Pancreas (tissue), 10 donors: ENCODE measurements around the gene PLEKHG4. TPM values are rescaled to one million over a fixed set of nuclear protein-coding genes. Genes with fewer than 3 reads are reported as not detected.

ENCODE experiments used
- ATAC-seq, 4 donors: fragments of 200-7000 bp; cut with Tn5 transposase; one replicate each; pipeline versions ENCODE4 v1.8.0 to v1.9.1; 2020; ENCODE audit warnings: mild to moderate bottlenecking in 4 of 4, moderate library complexity in 4 of 4
- DNase-seq, 6 donors: peaks; one replicate each; pipeline ENCODE4 v3.0.0-alpha.2; 2020
- FAIRE-seq: peaks from 2 replicates; lab custom pipeline; 2012; peaks lifted over from hg19 to GRCh38; lab: Jason Lieb, UNC
- H3K27ac ChIP-seq, 4 donors: fragments of 200-600 bp; sonication (generic); 1 replicate in 3 of 4; 2 replicates in 1 of 4; pipeline versions ENCODE4 v1.5.0 to v1.8.0; 2020
- H3K27me3 ChIP-seq, 4 donors: fragments of 200-600 bp; one replicate each; pipeline ENCODE4 v1.8.0; 2021
- H3K36me3 ChIP-seq, 3 donors: fragments of 200-600 bp; sonication (generic) in 1 of 3; one replicate each; pipeline versions ENCODE4 v1.5.0 to v1.8.0; 2020 to 2021
- H3K4me1 ChIP-seq, 3 donors: fragments of 200-600 bp; one replicate each; pipeline ENCODE4 v1.8.0; 2021
- H3K4me3 ChIP-seq, 4 donors: fragments of 200-600 bp; sonication (generic) in 2 of 4; one replicate each; pipeline versions ENCODE4 v1.5.0 to v1.8.0; 2020 to 2021
- H3K9me3 ChIP-seq, 4 donors: fragments of 200-600 bp; one replicate each; pipeline ENCODE4 v1.8.0; 2021
- WGBS, 2 donors: extraction: QIAGEN DNeasy Blood & Tissue Kit; methylation state at CpG; one replicate each; pipeline ENCODE4 v1.1.7; 2013; 5-methylcytosine and 5-hydroxymethylcytosine counted together
- intact Hi-C, 3 donors: fragments of 100-400 bp; cut with DNase I; formaldehyde crosslinking; loops; one replicate each; pipeline versions ENCODE4 v1.11.1 to v1.14.2; 2022
- polyA plus RNA-seq, 2 donors: library from polyadenylated mRNA; stranded (reverse); fragments of 200-250 nt; gene quantifications; one replicate each; pipeline ENCODE4 v1.2.3, GENCODE V29; 2013
- total RNA-seq, 6 donors: library from RNA; stranded (reverse); fragmentation: NEBNext Ultra II Directional in 4 of 6; extraction: Animal tissue kit (Norgen Biotek cat#: 25700) in 4 of 6; gene quantifications; one replicate each; pipeline versions ENCODE4 v1.2.1 to v1.2.4, GENCODE V29; 2021 to 2023
- TF ChIP-seq, protein P1 (sequence below), 4 donors: fragments of 200-600 bp; sonication (generic) in 3 of 4; IDR thresholded peaks; one replicate each; pipeline versions ENCODE4 v1.5.0 to v1.8.0; 2021; ENCODE audit warnings: antibody characterized with exemption in 4 of 4
- donor health status: healthy with polysubstance abuse.
- donor health status: DM: no; HTN: no; CAD: no; lungs with moderate emphysema.
- donor health status: DM: no; HTN: no; CAD: no.
- donor health status: control.
- donor health status: control.
- donor health status: Bipolar disorder and iron deficiency.
- donor health status: DM: yes; HTN: yes; CAD: no.
- donor health status: DM: no; HTN: no; CAD: no.
- donor health status: DM: no; HTN: no; CAD: no.
- donor health status: DM: yes; HTN: yes; CAD: no.

The PLEKHG4 gene
- total and polyA plus RNA-seq, 8 donors: 3.5 to 28.5 (median 6.2) TPM

DNA sequence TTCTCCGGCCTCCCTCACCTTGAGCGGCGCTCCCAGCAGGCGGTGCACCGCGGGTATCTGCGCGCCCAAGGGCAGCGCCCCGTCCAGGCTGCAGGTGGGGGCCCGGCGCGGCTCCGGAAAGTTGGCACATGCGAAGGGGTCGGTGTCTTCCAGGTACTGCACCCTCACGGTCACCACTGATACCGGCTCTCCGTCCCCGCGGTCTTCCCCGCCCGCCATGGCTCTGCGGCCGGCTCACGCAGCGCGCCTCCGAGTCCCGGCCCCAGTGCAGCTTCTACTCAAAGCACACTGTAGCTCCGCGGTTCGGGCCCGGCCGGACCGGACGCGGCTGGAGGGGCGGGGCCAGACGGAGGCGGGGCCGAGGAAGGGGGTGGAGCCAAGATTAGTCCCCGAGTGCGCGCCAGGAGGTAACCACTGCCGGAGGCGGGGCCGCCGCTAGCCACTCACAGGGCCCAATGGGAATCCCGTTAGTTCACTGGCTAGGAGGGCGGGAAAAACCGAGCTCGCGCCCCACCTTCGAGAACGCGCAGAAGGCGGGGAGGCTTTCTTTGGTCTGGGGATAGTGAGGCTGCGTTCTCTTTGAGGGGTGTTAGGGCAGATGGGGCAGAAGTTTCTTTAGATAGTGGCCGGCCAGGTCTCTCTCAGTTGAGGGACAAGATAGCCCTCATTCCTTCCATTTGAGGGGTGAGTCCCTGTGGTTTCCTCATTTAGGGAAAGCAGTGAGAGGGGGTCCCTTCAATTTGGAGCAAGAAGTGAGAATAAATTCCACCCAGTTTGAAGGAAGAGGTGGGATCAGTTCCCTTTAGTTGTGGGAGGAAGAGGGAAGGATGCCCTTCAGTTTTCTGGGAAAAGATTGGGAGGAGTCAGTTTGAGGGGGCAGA, 31.9 kb upstream of the PLEKHG4 start, which contains the start of gene FHOD1:
FHOD1 (minus strand) TSS at position 290 of the 881 bp plus-strand sequence; CDS start at position 219, 71 bp downstream.
- intact Hi-C loops: no loop called here
- TF ChIP-seq, protein P1, sequence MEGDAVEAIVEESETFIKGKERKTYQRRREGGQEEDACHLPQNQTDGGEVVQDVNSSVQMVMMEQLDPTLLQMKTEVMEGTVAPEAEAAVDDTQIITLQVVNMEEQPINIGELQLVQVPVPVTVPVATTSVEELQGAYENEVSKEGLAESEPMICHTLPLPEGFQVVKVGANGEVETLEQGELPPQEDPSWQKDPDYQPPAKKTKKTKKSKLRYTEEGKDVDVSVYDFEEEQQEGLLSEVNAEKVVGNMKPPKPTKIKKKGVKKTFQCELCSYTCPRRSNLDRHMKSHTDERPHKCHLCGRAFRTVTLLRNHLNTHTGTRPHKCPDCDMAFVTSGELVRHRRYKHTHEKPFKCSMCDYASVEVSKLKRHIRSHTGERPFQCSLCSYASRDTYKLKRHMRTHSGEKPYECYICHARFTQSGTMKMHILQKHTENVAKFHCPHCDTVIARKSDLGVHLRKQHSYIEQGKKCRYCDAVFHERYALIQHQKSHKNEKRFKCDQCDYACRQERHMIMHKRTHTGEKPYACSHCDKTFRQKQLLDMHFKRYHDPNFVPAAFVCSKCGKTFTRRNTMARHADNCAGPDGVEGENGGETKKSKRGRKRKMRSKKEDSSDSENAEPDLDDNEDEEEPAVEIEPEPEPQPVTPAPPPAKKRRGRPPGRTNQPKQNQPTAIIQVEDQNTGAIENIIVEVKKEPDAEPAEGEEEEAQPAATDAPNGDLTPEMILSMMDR (IDR thresholded peaks at IDR 0.05): no peak
- peak within 1 kb of the TSS; percentile 47 to 97 (median 69) for H3K4me3 ChIP-seq
- FAIRE-seq (peak; percentile 23), DNase-seq (peak; percentile 96 to 99 (median 98)), ATAC-seq (peak; percentile 83 to 91 (median 86))
- peaks cover 0 to 18% (median 8%) of the 10 kb centered on the region in 3 donors for H3K4me1 ChIP-seq
- 0% methylated on average over 56 to 60 of the region's 60 CpGs for WGBS, 2 donors
- H3K27ac ChIP-seq: peak within 1 kb of the TSS; percentile 82 to 90 (median 86)
- no peaks in the 10 kb centered on the region for H3K9me3 ChIP-seq
- no peaks in the 10 kb centered on the region for H3K27me3 ChIP-seq
- H3K36me3 ChIP-seq: no peaks in the 10 kb centered on the region

- TF ChIP-seq, protein P1 (IDR thresholded peaks at IDR 0.05): no peak
- H3K9me3 ChIP-seq: no peaks in the 10 kb centered on the region
- H3K36me3 ChIP-seq: no peaks in the 10 kb centered on the region
- peaks cover 0 to 18% (median 8%) of the 10 kb centered on the region in 3 donors for H3K4me1 ChIP-seq
- WGBS, 2 donors: 4 to 10% methylated on average over 7 of the region's 7 CpGs
- ATAC-seq: no peak
- H3K4me3 ChIP-seq: peak overlapping the region in 2 of 4 donors; percentile 37 to 97
- H3K27me3 ChIP-seq: no peaks in the 10 kb centered on the region
- intact Hi-C loops: no loop called here
- H3K27ac ChIP-seq: no peak overlapping the region
- FAIRE-seq: no peak
- peak in 1 of 6 donors; percentile 15 for DNase-seq
These were observed 31.3 kb upstream of the PLEKHG4 start for GRCh38 chr16:67248073-67248400.

DNA sequence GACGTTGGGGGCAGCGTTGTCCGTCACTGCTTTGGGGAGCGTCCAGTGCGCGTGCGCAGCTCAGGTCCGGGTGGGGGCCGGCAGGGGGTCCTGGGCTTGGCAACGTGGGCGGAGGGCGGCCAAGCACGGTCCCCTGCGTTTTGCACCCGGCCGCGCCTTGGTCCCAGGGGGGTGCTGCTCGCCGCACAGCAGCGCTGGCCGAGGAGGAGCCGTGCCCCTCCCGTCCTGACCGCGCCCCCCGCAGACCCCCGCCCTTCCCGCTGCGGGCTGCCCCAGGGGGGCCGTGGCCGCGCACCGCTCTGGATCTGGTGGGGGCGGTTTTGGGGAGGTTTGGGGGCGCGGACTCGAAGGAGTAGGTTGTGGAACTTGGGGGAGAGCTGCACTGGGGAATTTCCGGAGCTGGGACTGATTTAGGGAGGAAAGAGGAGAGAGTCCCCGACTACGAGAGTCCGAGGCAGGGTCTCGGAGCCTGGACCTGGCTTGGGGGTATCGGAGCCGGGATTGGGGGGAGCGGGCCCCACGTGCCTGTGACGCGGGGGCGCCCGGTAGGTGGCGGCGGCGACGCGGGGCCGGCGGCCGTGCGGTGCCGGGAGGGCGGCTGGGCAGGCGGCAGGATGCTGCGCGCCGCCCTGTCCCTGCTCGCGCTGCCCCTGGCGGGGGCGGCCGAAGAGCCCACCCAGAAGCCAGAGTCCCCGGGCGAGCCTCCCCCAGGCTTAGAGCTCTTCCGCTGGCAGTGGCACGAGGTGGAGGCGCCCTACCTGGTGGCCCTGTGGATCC, 30.7 kb upstream of the PLEKHG4 start, which contains the start of gene SLC9A5:
SLC9A5 (plus strand) TSS at position 579 of the 777 bp plus-strand sequence; CDS start at position 615, 36 bp downstream.
- Histone ChIP-seq H3K27me3 (no peaks in the 10 kb centered on the region), H3K4me1 (peaks cover 0 to 18% (median 8%) of the 10 kb centered on the region in 3 donors), H3K36me3 (no peaks in the 10 kb centered on the region), H3K9me3 (no peaks in the 10 kb centered on the region), H3K27ac (no peak within 1 kb of the TSS), H3K4me3 (peak within 1 kb of the TSS; percentile 18 to 97 (median 50))
- ATAC-seq (no peak), FAIRE-seq (no peak), DNase-seq (peak in 4 of 6 donors; percentile 43 to 83 (median 60))
- 0 to 1% methylated on average over 57 to 75 of the region's 75 CpGs for WGBS, 2 donors
- TF ChIP-seq, protein P1 (IDR thresholded peaks at IDR 0.05): no peak
- intact Hi-C loops: no loop called here

- 18 to 22% methylated on average over 22 of the region's 22 CpGs for WGBS, 2 donors
- intact Hi-C loops: no loop called here
- no peak for ATAC-seq
- Histone ChIP-seq H3K4me3 (peak overlapping the region in 3 of 4 donors; percentile 24 to 97 (median 37)), H3K36me3 (no peaks in the 10 kb centered on the region), H3K27me3 (no peaks in the 10 kb centered on the region), H3K27ac (no peak overlapping the region), H3K4me1 (peaks cover 0 to 15% (median 8%) of the 10 kb centered on the region in 3 donors), H3K9me3 (no peaks in the 10 kb centered on the region)
- peak in 2 of 6 donors; percentile 19 to 38 for DNase-seq
- FAIRE-seq: no peak
- TF ChIP-seq, protein P1 (IDR thresholded peaks at IDR 0.05): no peak
These were observed 29.9 kb upstream of the PLEKHG4 start for GRCh38 chr16:67249178-67250044.
